HepG2 (cell line): ENCODE data around the gene RAB1B. TPM values are rescaled to one million over a fixed set of nuclear protein-coding genes. Genes with fewer than 3 reads are reported as not detected.

Experiments
- ADNP ChIP-seq: sonication (generic); formaldehyde crosslinking; IDR thresholded peaks from 2 replicates; pipeline ENCODE4 v1.4.0; 2020; ENCODE audit warnings: missing genetic modification reagents
- CHD4 ChIP-seq: fragments of 200-600 bp; sonication (generic); IDR thresholded peaks from 2 replicates; pipeline ENCODE4 v1.7.0; 2017; ENCODE audit warnings: mild to moderate bottlenecking, low read length, borderline replicate concordance
- CREM ChIP-seq, 2 experiments: sonication (generic) in 1 of 2; formaldehyde crosslinking in 1 of 2; IDR thresholded peaks; 2 replicates each; pipeline versions ENCODE4 v1.4.0 to v1.6.1; 2016 to 2020; ENCODE audit warnings: antibody characterized with exemption in 1 of 2, mild to moderate bottlenecking in 1 of 2, missing genetic modification reagents in 1 of 2
- DNMT1 ChIP-seq: sonication (generic); formaldehyde crosslinking; IDR thresholded peaks from 2 replicates; pipeline ENCODE4 v1.5.1; 2020; ENCODE audit warnings: mild to moderate bottlenecking, missing genetic modification reagents
- EEA1 ChIP-seq: sonication (generic); formaldehyde crosslinking; IDR thresholded peaks from 2 replicates; pipeline ENCODE4 v1.5.1; 2020; ENCODE audit warnings: mild to moderate bottlenecking, missing genetic modification reagents, borderline replicate concordance
- GZF1 ChIP-seq: sonication (generic); formaldehyde crosslinking; IDR thresholded peaks from 2 replicates; pipeline ENCODE4 v1.5.1; 2020; ENCODE audit warnings: mild to moderate bottlenecking, missing genetic modification reagents
- HDAC2 ChIP-seq: sonication (generic); formaldehyde crosslinking; IDR thresholded peaks from 2 replicates; pipeline ENCODE4 v1.4.0; 2020; ENCODE audit warnings: missing genetic modification reagents
- HMG20A ChIP-seq: IDR thresholded peaks from 2 replicates; pipeline ENCODE4 v1.6.1; 2016; ENCODE audit warnings: borderline replicate concordance
- MEF2D ChIP-seq: sonication (generic); formaldehyde crosslinking; IDR thresholded peaks from 2 replicates; pipeline ENCODE4 v1.5.1; 2020; ENCODE audit warnings: mild to moderate bottlenecking, missing genetic modification reagents
- SNAI1 ChIP-seq: sonication (generic); formaldehyde crosslinking; IDR thresholded peaks from 2 replicates; pipeline ENCODE4 v1.5.0; 2020; ENCODE audit warnings: mild to moderate bottlenecking, missing genetic modification reagents, borderline replicate concordance
- SP2 ChIP-seq: sonication (generic); formaldehyde crosslinking; IDR thresholded peaks from 2 replicates; pipeline ENCODE4 v1.5.1; 2020; ENCODE audit warnings: mild to moderate bottlenecking, missing genetic modification reagents
- ZKSCAN8 ChIP-seq: IDR thresholded peaks from 2 replicates; pipeline ENCODE4 v1.6.1; 2016; ENCODE audit warnings: borderline replicate concordance, missing genetic modification reagents, missing compliant biosample characterization
- ZNF33B ChIP-seq: sonication (generic); formaldehyde crosslinking; IDR thresholded peaks from 2 replicates; pipeline ENCODE4 v1.5.1; 2020; ENCODE audit warnings: mild to moderate bottlenecking, missing genetic modification reagents
- ZNF891 ChIP-seq: sonication (generic); formaldehyde crosslinking; IDR thresholded peaks from 2 replicates; pipeline ENCODE4 v1.5.0; 2020; ENCODE audit warnings: mild to moderate bottlenecking, missing genetic modification reagents
- polyA plus RNA-seq, 8 experiments: library from polyadenylated mRNA; depleted of rRNA in 3 of 8; stranded (reverse) in 7 of 8; unstranded in 1 of 8; fragments of >200 nt; fragmentation: Illumina TruSeq in 4 of 8; extraction: Trizol in 4 of 8; gene quantifications; 2 replicates each; pipeline versions ENCODE4 v1.2.1 to v1.2.3, GENCODE V29; 2011 to 2016; ENCODE audit warnings: low read depth in 4 of 8, missing spikeins in 1 of 8, mixed read lengths in 1 of 8; ENCODE audit not compliant: insufficient read depth in 1 of 8
- total RNA-seq, 5 experiments: library from RNA; depleted of rRNA; stranded (reverse); fragments of >200 nt; fragmentation: Illumina TruSeq; extraction: Trizol; gene quantifications; 2 replicates each; pipeline ENCODE4 v1.2.3, GENCODE V29; 2016; ENCODE audit warnings: low read depth in 1 of 5
- TF ChIP-seq, protein P1 (sequence below), 2 experiments: fragments of 450-650 bp in 1 of 2; sonication (generic) in 1 of 2; formaldehyde crosslinking in 1 of 2; IDR thresholded peaks; 2 replicates each; pipeline versions ENCODE4 v1.6.1 to v1.8.0; 2016 to 2022; ENCODE audit warnings: antibody characterized with exemption in 1 of 2, mild to moderate bottlenecking in 1 of 2, missing genetic modification reagents in 1 of 2
- TF ChIP-seq, protein P2 (sequence below): IDR thresholded peaks from 2 replicates; pipeline ENCODE4 v1.6.1; 2018; ENCODE audit warnings: missing genetic modification reagents
- TF ChIP-seq, protein P3 (sequence below): sonication (generic); formaldehyde crosslinking; IDR thresholded peaks from 2 replicates; pipeline ENCODE4 v1.5.0; 2020; ENCODE audit warnings: missing genetic modification reagents

RAB1B gene
- total and polyA plus RNA-seq, 2 of the 13 experiments (the other 11 are each of a cell fraction or from before 2014, with no cell fraction given): 77.9 to 87.9 TPM

- TF ChIP-seq, protein P1, sequence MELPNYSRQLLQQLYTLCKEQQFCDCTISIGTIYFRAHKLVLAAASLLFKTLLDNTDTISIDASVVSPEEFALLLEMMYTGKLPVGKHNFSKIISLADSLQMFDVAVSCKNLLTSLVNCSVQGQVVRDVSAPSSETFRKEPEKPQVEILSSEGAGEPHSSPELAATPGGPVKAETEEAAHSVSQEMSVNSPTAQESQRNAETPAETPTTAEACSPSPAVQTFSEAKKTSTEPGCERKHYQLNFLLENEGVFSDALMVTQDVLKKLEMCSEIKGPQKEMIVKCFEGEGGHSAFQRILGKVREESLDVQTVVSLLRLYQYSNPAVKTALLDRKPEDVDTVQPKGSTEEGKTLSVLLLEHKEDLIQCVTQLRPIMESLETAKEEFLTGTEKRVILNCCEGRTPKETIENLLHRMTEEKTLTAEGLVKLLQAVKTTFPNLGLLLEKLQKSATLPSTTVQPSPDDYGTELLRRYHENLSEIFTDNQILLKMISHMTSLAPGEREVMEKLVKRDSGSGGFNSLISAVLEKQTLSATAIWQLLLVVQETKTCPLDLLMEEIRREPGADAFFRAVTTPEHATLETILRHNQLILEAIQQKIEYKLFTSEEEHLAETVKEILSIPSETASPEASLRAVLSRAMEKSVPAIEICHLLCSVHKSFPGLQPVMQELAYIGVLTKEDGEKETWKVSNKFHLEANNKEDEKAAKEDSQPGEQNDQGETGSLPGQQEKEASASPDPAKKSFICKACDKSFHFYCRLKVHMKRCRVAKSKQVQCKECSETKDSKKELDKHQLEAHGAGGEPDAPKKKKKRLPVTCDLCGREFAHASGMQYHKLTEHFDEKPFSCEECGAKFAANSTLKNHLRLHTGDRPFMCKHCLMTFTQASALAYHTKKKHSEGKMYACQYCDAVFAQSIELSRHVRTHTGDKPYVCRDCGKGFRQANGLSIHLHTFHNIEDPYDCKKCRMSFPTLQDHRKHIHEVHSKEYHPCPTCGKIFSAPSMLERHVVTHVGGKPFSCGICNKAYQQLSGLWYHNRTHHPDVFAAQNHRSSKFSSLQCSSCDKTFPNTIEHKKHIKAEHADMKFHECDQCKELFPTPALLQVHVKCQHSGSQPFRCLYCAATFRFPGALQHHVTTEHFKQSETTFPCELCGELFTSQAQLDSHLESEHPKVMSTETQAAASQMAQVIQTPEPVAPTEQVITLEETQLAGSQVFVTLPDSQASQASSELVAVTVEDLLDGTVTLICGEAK (IDR thresholded peaks at IDR 0.05): no peak
- TF ChIP-seq, protein P1 (CRISPR knock-in tag; IDR thresholded peaks at IDR 0.05): no peak; the same call in 1 of the 2 replicates
- TF ChIP-seq, protein P2, sequence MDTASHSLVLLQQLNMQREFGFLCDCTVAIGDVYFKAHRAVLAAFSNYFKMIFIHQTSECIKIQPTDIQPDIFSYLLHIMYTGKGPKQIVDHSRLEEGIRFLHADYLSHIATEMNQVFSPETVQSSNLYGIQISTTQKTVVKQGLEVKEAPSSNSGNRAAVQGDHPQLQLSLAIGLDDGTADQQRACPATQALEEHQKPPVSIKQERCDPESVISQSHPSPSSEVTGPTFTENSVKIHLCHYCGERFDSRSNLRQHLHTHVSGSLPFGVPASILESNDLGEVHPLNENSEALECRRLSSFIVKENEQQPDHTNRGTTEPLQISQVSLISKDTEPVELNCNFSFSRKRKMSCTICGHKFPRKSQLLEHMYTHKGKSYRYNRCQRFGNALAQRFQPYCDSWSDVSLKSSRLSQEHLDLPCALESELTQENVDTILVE: peak; percentile 55; the same call in 1 of the 2 replicates
- peak; percentile 80 for TF ChIP-seq CREM (IDR thresholded peaks at IDR 0.05)
- no peak for TF ChIP-seq CREM (CRISPR knock-in tag; IDR thresholded peaks at IDR 0.05)
- no peak for TF ChIP-seq SNAI1 (CRISPR knock-in tag)
- TF ChIP-seq MEF2D: 0 out of 2 replicates have a peak, but pooled peaks have one; percentile 68
- TF ChIP-seq HMG20A (CRISPR knock-in tag): no peak
- TF ChIP-seq HDAC2: peak; percentile 10
- TF ChIP-seq CHD4: no peak
- no peak for TF ChIP-seq EEA1 (CRISPR knock-in tag)
- TF ChIP-seq ZNF33B (CRISPR knock-in tag): no peak
- TF ChIP-seq ZKSCAN8: no peak
- TF ChIP-seq DNMT1 (CRISPR knock-in tag): no peak
- TF ChIP-seq ZNF891 (CRISPR knock-in tag): peak; percentile 4; the same call in 1 of the 2 replicates
- no peak for TF ChIP-seq ADNP (CRISPR knock-in tag)
- no peak for TF ChIP-seq GZF1
- TF ChIP-seq SP2 (CRISPR knock-in tag): peak; percentile 96
- TF ChIP-seq, protein P3, sequence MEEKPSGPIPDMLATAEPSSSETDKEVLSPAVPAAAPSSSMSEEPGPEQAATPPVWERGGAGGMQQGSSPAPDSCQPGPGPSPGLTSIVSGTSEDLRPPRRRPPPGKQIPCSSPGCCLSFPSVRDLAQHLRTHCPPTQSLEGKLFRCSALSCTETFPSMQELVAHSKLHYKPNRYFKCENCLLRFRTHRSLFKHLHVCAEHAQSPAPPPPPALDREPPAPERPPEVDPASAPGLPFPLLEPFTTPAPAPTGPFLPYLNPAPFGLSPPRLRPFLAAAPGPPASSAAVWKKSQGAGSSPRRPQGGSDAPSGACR (CRISPR knock-in tag): 0 out of 2 replicates have a peak, but pooled peaks have one; percentile 35
These were observed 20.5 kb downstream of the RAB1B start, which contains the start of gene YIF1A (continued) for GRCh38 chr11:66288671-66289547.
